ENCODE data around the gene ANXA5.

ANXA5 gene

DNA sequence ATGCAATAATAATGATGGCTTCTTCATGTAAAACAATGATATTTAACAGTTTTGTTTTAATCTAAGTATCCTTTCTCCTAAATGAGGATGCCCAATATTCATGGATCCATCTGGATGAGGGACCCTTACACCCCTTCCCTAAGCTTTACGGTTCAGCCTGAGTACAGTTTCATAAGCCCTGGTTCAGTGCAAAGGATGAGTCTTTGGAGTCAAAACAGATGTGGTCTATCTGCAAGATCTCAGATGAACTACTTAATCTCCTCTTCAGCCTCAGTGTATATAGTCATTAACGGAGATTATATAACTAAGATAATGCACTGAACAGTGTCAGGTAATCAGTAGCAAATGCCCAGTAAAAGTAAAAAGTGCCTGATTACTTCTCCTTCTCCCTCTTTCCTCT lies 22.1 kb downstream of the ANXA5 start:
- TF ChIP-seq TAF1 (IDR thresholded peaks at IDR 0.05; ENCODE audit: borderline replicate concordance, insufficient read depth, low read length) = no peak

DNA sequence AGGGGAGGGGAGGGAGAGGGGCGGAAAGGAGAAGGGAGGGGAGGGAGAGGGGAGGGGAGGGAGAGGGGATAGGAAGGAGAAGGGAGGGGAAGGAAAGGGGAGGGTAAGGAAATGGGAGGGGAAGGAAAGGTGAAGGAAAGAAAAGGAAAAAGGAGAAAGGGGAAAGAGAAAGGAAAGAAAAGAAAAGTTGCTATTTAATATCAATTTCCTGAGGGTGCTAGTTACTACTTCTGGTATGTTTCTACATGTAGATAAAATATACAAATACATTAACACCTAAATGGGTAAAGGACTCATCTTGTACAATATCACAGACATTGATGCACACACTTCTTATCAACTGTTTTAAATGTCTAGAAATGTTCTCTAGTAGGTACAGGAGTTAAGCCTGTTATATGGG lies 22.6 kb downstream of the ANXA5 start:
- TF ChIP-seq, protein P1, sequence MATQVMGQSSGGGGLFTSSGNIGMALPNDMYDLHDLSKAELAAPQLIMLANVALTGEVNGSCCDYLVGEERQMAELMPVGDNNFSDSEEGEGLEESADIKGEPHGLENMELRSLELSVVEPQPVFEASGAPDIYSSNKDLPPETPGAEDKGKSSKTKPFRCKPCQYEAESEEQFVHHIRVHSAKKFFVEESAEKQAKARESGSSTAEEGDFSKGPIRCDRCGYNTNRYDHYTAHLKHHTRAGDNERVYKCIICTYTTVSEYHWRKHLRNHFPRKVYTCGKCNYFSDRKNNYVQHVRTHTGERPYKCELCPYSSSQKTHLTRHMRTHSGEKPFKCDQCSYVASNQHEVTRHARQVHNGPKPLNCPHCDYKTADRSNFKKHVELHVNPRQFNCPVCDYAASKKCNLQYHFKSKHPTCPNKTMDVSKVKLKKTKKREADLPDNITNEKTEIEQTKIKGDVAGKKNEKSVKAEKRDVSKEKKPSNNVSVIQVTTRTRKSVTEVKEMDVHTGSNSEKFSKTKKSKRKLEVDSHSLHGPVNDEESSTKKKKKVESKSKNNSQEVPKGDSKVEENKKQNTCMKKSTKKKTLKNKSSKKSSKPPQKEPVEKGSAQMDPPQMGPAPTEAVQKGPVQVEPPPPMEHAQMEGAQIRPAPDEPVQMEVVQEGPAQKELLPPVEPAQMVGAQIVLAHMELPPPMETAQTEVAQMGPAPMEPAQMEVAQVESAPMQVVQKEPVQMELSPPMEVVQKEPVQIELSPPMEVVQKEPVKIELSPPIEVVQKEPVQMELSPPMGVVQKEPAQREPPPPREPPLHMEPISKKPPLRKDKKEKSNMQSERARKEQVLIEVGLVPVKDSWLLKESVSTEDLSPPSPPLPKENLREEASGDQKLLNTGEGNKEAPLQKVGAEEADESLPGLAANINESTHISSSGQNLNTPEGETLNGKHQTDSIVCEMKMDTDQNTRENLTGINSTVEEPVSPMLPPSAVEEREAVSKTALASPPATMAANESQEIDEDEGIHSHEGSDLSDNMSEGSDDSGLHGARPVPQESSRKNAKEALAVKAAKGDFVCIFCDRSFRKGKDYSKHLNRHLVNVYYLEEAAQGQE (IDR thresholded peaks at IDR 0.05; ENCODE audit: insufficient read depth in 1 of 2, low read depth in 2 of 2, low read length in 2 of 2) = no peak
- no peak for TF ChIP-seq POLR2AphosphoS5 (IDR thresholded peaks at IDR 0.05; ENCODE audit: low read depth, low read length)
- TF ChIP-seq TAF1 (IDR thresholded peaks at IDR 0.05; ENCODE audit: borderline replicate concordance, insufficient read depth, low read length) = no peak
- TF ChIP-seq SIN3A (IDR thresholded peaks at IDR 0.05; ENCODE audit: borderline replicate concordance, insufficient read depth, low read length) = no peak
- no peak for TF ChIP-seq FOXP2 (optimal IDR thresholded peaks at IDR 0.05; ENCODE audit: borderline replicate concordance, extremely low read depth, extremely low read length, insufficient read depth)

DNA sequence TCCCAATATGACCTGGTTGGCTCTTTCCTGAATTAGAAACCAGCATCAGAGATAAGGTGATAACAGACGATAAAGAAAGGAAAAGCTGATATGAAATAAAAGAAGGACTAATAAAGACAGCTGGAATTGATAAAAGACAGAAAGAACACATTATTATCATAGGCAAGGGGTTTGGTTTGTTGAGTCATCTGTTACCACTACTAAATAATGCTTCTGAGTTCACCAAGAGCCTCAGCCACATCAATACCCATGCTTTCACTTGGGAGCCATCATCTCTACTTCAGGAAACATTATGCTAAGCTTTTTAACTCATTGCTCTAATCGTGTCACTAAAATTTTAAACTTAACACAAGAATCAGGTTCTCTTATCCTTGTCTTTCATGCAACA lies 27.6 kb downstream of the ANXA5 start:
- TF ChIP-seq POLR2AphosphoS5 (IDR thresholded peaks at IDR 0.05; ENCODE audit: low read depth, low read length) = no peak
- TF ChIP-seq, protein P1 (IDR thresholded peaks at IDR 0.05; ENCODE audit: insufficient read depth in 1 of 2, low read depth in 2 of 2, low read length in 2 of 2) = no peak
- TF ChIP-seq TAF1 (IDR thresholded peaks at IDR 0.05; ENCODE audit: borderline replicate concordance, insufficient read depth, low read length) = no peak
- TF ChIP-seq SIN3A (IDR thresholded peaks at IDR 0.05; ENCODE audit: borderline replicate concordance, insufficient read depth, low read length) = no peak

DNA sequence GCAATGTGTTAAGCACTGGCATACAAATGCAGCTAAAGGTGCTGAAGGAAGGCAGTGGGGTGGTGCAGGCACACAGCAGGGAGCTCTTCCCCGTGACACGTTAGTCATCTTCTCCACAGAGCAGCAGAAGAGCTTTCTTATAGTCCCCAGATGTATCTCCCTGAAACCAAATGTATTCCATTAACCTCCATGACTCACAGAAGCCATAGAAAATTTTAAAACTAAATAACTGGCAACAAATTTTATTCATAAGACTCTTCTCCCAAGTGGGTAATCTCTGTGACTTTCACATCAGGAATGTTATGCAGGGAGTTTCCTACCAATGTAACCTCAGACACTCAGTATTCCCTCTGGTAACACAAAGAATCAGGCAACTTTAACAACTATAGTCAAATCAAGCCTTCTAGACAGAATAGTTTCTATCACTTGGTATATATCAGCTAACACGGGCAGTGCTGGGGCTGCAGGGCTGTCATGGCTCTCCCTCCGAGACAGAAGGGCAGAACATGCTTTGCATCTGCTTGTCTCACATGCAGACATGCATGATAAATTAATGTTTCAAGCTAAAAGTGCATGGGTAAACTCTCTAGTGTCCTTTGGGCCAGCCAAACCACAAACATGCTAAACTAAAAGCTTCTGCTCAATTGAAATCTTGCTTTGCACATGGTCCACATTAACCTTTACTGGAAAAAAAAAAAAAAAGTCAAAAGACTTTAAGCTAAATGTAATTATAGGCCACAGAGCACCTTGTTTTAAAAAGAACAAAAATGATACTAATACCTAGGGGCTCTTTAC lies 28.2 kb downstream of the ANXA5 start:
- TF ChIP-seq POLR2AphosphoS5 (IDR thresholded peaks at IDR 0.05; ENCODE audit: low read depth, low read length) (no peak), SIN3A (IDR thresholded peaks at IDR 0.05; ENCODE audit: borderline replicate concordance, insufficient read depth, low read length) (no peak), FOXP2 (optimal IDR thresholded peaks at IDR 0.05; ENCODE audit: borderline replicate concordance, extremely low read depth, extremely low read length, insufficient read depth) (no peak), TAF1 (IDR thresholded peaks at IDR 0.05; ENCODE audit: borderline replicate concordance, insufficient read depth, low read length) (no peak)
- TF ChIP-seq, protein P1 (IDR thresholded peaks at IDR 0.05; ENCODE audit: insufficient read depth in 1 of 2, low read depth in 2 of 2, low read length in 2 of 2) = no peak

DNA sequence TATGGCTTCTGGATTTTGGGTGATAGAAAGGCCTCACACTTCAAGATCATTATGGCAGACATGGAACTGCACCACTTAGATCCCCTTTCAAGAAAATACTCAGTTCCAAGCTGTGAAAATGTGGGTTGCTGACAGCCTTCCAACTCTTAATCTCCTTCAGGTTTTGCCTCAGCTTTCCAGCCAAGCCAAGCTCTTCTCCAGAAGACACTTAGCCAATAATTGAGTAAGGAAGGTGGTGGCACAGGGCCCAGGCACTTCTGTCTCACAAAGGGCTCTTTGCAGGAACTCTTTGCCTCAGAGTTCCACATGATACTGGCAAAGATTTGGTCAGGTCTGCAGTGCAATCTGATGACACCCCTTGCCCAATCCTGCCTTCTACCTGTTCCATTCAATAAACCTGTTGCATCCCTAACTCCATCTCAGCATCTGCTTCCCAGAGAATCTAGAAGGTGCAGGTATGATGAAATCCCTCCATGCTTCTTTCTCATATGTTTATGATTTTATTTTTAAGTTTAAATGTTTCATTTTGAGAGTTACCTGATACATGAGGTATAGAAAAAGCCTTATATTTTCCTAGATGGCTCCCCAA lies 30.6 kb downstream of the ANXA5 start:
- no peak for TF ChIP-seq SIN3A (IDR thresholded peaks at IDR 0.05; ENCODE audit: borderline replicate concordance, insufficient read depth, low read length)
- TF ChIP-seq, protein P1 (IDR thresholded peaks at IDR 0.05; ENCODE audit: insufficient read depth in 1 of 2, low read depth in 2 of 2, low read length in 2 of 2) = no peak
- TF ChIP-seq TAF1 (IDR thresholded peaks at IDR 0.05; ENCODE audit: borderline replicate concordance, insufficient read depth, low read length) = no peak
- TF ChIP-seq POLR2AphosphoS5 (IDR thresholded peaks at IDR 0.05; ENCODE audit: low read depth, low read length) = no peak
- no peak for TF ChIP-seq FOXP2 (optimal IDR thresholded peaks at IDR 0.05; ENCODE audit: borderline replicate concordance, extremely low read depth, extremely low read length, insufficient read depth)
